B cell (primary cell): ENCODE results near the gene KDM3A. TPM values are rescaled to one million over a fixed set of nuclear protein-coding genes. Genes with fewer than 3 reads are reported as not detected.

ENCODE experiments used
- ATAC-seq: fragments of 200-7000 bp; cut with Tn5 transposase; one replicate; pipeline ENCODE4 v1.10.0; 2021; ENCODE audit warnings: low read depth, mild to moderate bottlenecking, moderate number of reproducible peaks, moderate library complexity
- CTCF ChIA-PET: fragments of 350-600 bp; sonication (Branson Sonifier 250); formaldehyde crosslinking; loops from one replicate; lab custom pipeline; 2021; ENCODE audit warnings: antibody characterized with exemption, inconsistent platforms; lab: Charles Lee
- POLR2A ChIA-PET: fragments of 350-600 bp; sonication (Branson Sonifier 250); formaldehyde crosslinking; loops from one replicate; lab custom pipeline; 2021; ENCODE audit warnings: antibody characterized with exemption; lab: Charles Lee
- DNase-seq: peaks from one replicate; pipeline ENCODE4 v3.0.0; 2013
- H2AFZ ChIP-seq: 2 replicates; pipeline ENCODE4 v1.6.1; 2012; ENCODE audit warnings: mild to moderate bottlenecking, low read depth, low read length; ENCODE audit not compliant: insufficient read depth, poor library complexity, severe bottlenecking
- H3K27ac ChIP-seq, 2 donors: 1 replicate in 1 of 2; 2 replicates in 1 of 2; pipeline ENCODE4 v1.5.1; 2012 to 2013; ENCODE audit warnings: low read length in 2 of 2, mild to moderate bottlenecking in 2 of 2, moderate library complexity in 1 of 2
- H3K27me3 ChIP-seq, 4 experiments: fragments of 200-600 bp in 1 of 4; sonication (generic) in 1 of 4; replicated peaks in 1 of 4; 1 replicate in 2 of 4; 2 replicates in 2 of 4; pipeline versions ENCODE4 v1.6.1 to v1.7.0; 2013 to 2016; ENCODE audit warnings: low read length in 3 of 4, mild to moderate bottlenecking in 2 of 4, mixed read lengths in 1 of 4, moderate library complexity in 1 of 4; ENCODE audit not compliant: insufficient read depth in 4 of 4, control insufficient read depth in 3 of 4; ENCODE audit errors: control extremely low read depth in 1 of 4
- H3K36me3 ChIP-seq, 2 experiments: replicated peaks in 1 of 2; 1 replicate in 1 of 2; 2 replicates in 1 of 2; pipeline versions ENCODE4 v1.6.1 to v1.7.1; 2013; ENCODE audit warnings: low read length in 1 of 2; ENCODE audit not compliant: insufficient read depth in 2 of 2, control insufficient read depth in 1 of 2; ENCODE audit errors: control extremely low read depth in 1 of 2, extremely low read depth in 1 of 2
- H3K4me1 ChIP-seq, 2 donors: fragments of 200-600 bp in 1 of 2; sonication (generic) in 1 of 2; 1 replicate in 1 of 2; 2 replicates in 1 of 2; pipeline versions ENCODE4 v1.5.1 to v1.6.1; 2013 to 2017; ENCODE audit warnings: low read length in 2 of 2; ENCODE audit not compliant: control insufficient read depth in 2 of 2, insufficient read depth in 2 of 2
- H3K4me2 ChIP-seq: replicated peaks from 2 replicates; pipeline ENCODE3; 2012; ENCODE audit warnings: mild to moderate bottlenecking, low read depth, low read length; ENCODE audit not compliant: poor library complexity, severe bottlenecking
- H3K4me3 ChIP-seq, 5 experiments: fragments of 200-600 bp in 1 of 5; sonication (generic) in 1 of 5; 1 replicate in 3 of 5; 2 replicates in 2 of 5; pipeline versions ENCODE4 v1.5.1 to v1.7.0; 2011 to 2016; ENCODE audit warnings: low read length in 4 of 5, mild to moderate bottlenecking in 4 of 5, low read depth in 2 of 5, control low read depth in 1 of 5, moderate library complexity in 1 of 5; ENCODE audit not compliant: insufficient read depth in 1 of 5; ENCODE audit errors: control extremely low read depth in 1 of 5, extremely low read depth in 1 of 5
- H3K79me2 ChIP-seq: fragments of 200-600 bp; sonication (generic); one replicate; pipeline ENCODE4 v1.6.0; 2016; ENCODE audit warnings: low read length; ENCODE audit not compliant: control insufficient read depth, insufficient read depth
- H3K9ac ChIP-seq: fragments of 200-600 bp; sonication (generic); 2 replicates; pipeline ENCODE4 v1.6.1; 2017; ENCODE audit warnings: mild to moderate bottlenecking, low read length, moderate library complexity
- H3K9me3 ChIP-seq, 3 donors: one replicate each; pipeline versions ENCODE4 v1.6.1 to v1.7.1; 2013; ENCODE audit warnings: low read length in 2 of 3; ENCODE audit not compliant: control insufficient read depth in 2 of 3, insufficient read depth in 1 of 3; ENCODE audit errors: control extremely low read depth in 1 of 3
- H4K20me1 ChIP-seq: 2 replicates; pipeline ENCODE4 v1.6.0; 2012; ENCODE audit warnings: mild to moderate bottlenecking, low read length; ENCODE audit not compliant: insufficient read depth, control insufficient read depth, poor library complexity, severe bottlenecking
- H3K27ac Mint-ChIP-seq: one replicate; pipeline ENCODE4 v1.8.0; 2021; ENCODE audit warnings: mixed read lengths
- H3K27me3 Mint-ChIP-seq: one replicate; pipeline ENCODE4 v1.8.0; 2021; ENCODE audit warnings: mixed read lengths
- H3K4me1 Mint-ChIP-seq: one replicate; pipeline ENCODE4 v1.8.0; 2021; ENCODE audit warnings: mixed read lengths
- H3K4me3 Mint-ChIP-seq: one replicate; pipeline ENCODE4 v1.8.0; 2021; ENCODE audit warnings: mixed read lengths
- H3K9me3 Mint-ChIP-seq: one replicate; pipeline ENCODE4 v1.8.0; 2022; ENCODE audit warnings: mixed read lengths; ENCODE audit not compliant: insufficient read depth
- EZH2 ChIP-seq: IDR thresholded peaks from 2 replicates; pipeline ENCODE4 v1.6.1; 2012; ENCODE audit warnings: borderline replicate concordance, low read depth, mild to moderate bottlenecking, moderate library complexity, low read length; ENCODE audit not compliant: insufficient read depth, poor library complexity, severe bottlenecking
- WGBS: methylation state at CpG from one replicate; pipeline ENCODE4 v1.1.5; 2013; ENCODE audit warnings: missing lambda C conversion rate; ENCODE audit not compliant: insufficient coverage; 5-methylcytosine and 5-hydroxymethylcytosine counted together
- intact Hi-C: fragments of 100-400 bp; cut with micrococcal nuclease; formaldehyde crosslinking; loops from one replicate; pipeline ENCODE4 v1.10.0; 2022
- polyA plus RNA-seq: library from polyadenylated mRNA; depleted of rRNA; stranded (reverse); fragments of >200 nt; gene quantifications from 2 replicates; pipeline ENCODE4 v1.2.3, GENCODE V29; 2012
- total RNA-seq, 2 donors: library from RNA; stranded (reverse); fragments of 120-200 nt in 1 of 2; gene quantifications; 1 replicate in 1 of 2; 2 replicates in 1 of 2; pipeline versions ENCODE4 v1.2.3 to v1.2.4, GENCODE V29; 2013 to 2022
- TF ChIP-seq, protein P1 (sequence below): fragments of 200-600 bp; IDR thresholded peaks from one replicate; pipeline ENCODE4 v1.8.0; 2022; ENCODE audit warnings: antibody characterized with exemption, mild to moderate bottlenecking

Gene KDM3A
- total and polyA plus RNA-seq, 2 donors (not counting 1 experiment from before 2014, with no cell fraction given), result 27.7 to 107 TPM

GRCh38 chr2:86485802-86486201 is 44.6 kb downstream of the KDM3A start:
- H3K27ac Mint-ChIP-seq, result no peak overlapping the region
- H3K27ac ChIP-seq, result no peak overlapping the region
- no peak overlapping the region for H2AFZ ChIP-seq
- intact Hi-C loops, result no loop called here
- no peaks in the 10 kb centered on the region for H3K27me3 ChIP-seq
- POLR2A ChIA-PET, result no interaction called here
- H3K4me1 Mint-ChIP-seq, result no peaks in the 10 kb centered on the region
- DNase-seq (no peak), ATAC-seq (no peak)
- no peak overlapping the region for H3K9ac ChIP-seq
- 100% methylated on average over 1 of the region's 3 CpGs for WGBS
- no peaks in the 10 kb centered on the region for H3K9me3 ChIP-seq
- H3K79me2 ChIP-seq, result no peaks in the 10 kb centered on the region
- peaks cover 29 to 96% of the 10 kb centered on the region in 2 experiments for H3K36me3 ChIP-seq
- H3K4me3 ChIP-seq, result no peak overlapping the region
- H4K20me1 ChIP-seq, result no peaks in the 10 kb centered on the region
- H3K4me2 ChIP-seq, result no peak overlapping the region
- no peak overlapping the region for H3K4me3 Mint-ChIP-seq
- H3K4me1 ChIP-seq, result no peaks in the 10 kb centered on the region
- CTCF ChIA-PET, result interaction anchor here (1.0 kb wide), 1 partner anchor 33 kb away, joined by 5 read pairs; no protein-coding TSS in a partner anchor
- no peaks in the 10 kb centered on the region for H3K9me3 Mint-ChIP-seq
- TF ChIP-seq EZH2, result no peak
- TF ChIP-seq, protein P1, sequence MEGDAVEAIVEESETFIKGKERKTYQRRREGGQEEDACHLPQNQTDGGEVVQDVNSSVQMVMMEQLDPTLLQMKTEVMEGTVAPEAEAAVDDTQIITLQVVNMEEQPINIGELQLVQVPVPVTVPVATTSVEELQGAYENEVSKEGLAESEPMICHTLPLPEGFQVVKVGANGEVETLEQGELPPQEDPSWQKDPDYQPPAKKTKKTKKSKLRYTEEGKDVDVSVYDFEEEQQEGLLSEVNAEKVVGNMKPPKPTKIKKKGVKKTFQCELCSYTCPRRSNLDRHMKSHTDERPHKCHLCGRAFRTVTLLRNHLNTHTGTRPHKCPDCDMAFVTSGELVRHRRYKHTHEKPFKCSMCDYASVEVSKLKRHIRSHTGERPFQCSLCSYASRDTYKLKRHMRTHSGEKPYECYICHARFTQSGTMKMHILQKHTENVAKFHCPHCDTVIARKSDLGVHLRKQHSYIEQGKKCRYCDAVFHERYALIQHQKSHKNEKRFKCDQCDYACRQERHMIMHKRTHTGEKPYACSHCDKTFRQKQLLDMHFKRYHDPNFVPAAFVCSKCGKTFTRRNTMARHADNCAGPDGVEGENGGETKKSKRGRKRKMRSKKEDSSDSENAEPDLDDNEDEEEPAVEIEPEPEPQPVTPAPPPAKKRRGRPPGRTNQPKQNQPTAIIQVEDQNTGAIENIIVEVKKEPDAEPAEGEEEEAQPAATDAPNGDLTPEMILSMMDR, result no peak
- H3K27me3 Mint-ChIP-seq, result no peaks in the 10 kb centered on the region

DNA sequence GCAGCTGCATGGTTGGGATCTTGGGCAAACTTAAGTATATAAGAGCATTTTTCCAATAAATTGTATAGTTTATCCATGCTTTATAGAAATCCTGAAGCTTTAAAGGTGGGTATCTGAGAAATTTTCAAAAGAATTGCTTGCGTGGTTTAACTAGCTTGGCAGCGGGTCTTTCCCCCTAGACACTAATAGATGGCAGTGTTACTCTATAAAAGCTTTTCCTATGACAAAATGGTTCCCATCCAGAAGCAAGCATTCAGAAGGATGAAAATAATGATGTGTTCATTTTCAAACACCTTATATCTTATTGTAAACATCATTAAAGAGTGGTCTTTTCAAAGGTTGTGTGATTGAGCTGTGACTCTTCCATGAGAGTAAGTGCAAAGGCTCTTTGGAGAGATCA is 45.9 kb downstream of the KDM3A start:
- Histone ChIP-seq H3K4me2 (no peak overlapping the region), H3K27ac (no peak overlapping the region), H3K79me2 (no peaks in the 10 kb centered on the region), H3K36me3 (peaks cover 25 to 96% of the 10 kb centered on the region in 2 experiments), H3K4me3 (no peak overlapping the region), H4K20me1 (no peaks in the 10 kb centered on the region), H3K27me3 (no peaks in the 10 kb centered on the region), H3K4me1 (no peaks in the 10 kb centered on the region), H2AFZ (no peak overlapping the region), H3K9me3 (no peaks in the 10 kb centered on the region), H3K9ac (no peak overlapping the region)
- CTCF ChIA-PET, result interaction anchor here (1.8 kb wide), 1 partner anchor 19 kb away, joined by 7 read pairs; no protein-coding TSS in a partner anchor
- TF ChIP-seq, protein P1, result no peak
- TF ChIP-seq EZH2, result no peak
- POLR2A ChIA-PET, result no interaction called here
- H3K27me3 Mint-ChIP-seq, result no peaks in the 10 kb centered on the region
- no peaks in the 10 kb centered on the region for H3K4me1 Mint-ChIP-seq
- no peak overlapping the region for H3K4me3 Mint-ChIP-seq
- H3K27ac Mint-ChIP-seq, result no peak overlapping the region
- intact Hi-C loops, result no loop called here
- H3K9me3 Mint-ChIP-seq, result no peaks in the 10 kb centered on the region
- DNase-seq (no peak), ATAC-seq (no peak)
- WGBS, result no CpG with 5 or more reads among the region's 2 CpGs
